ENCODE data around the gene MESD. TPM values are rescaled to one million over a fixed set of nuclear protein-coding genes. Genes with fewer than 3 reads are reported as not detected.
A peak's percentile ranks its signal among the peaks of the same experiment; 100 is the strongest.

The MESD gene
- total and polyA plus RNA-seq, 9 of the 15 experiments (the other 6 are each of a cell fraction or from before 2014, with no cell fraction given), result 11.3 to 39.7 (median 22.8) TPM

DNA sequence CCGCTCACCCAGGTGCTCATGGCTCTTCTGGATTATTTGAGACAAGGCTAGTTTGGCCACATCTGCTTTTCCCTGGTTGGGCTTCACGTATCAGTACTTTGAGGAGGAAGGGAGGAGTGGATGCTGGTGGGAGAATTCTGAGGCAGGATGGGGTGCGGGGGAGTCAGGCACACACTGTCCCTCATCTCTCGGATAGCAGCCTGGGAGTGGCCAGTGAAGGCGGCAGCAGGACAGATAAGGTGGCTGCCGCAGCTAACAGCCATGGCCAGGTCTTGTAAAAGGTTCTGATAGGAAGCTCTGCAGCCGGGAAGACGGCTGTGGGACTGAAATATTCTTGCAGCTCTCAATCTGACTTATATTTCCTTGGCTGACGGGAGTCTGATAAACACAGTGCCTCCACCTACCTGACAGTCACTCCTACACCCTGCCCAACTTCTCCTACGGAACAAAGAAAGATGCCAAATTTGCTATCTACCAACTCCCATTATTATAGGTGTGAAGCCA, 87.3 kb downstream of the MESD start (continued):
- TF ChIP-seq XRCC4 (IDR thresholded peaks at IDR 0.05; ENCODE audit: extremely low read depth, insufficient read depth, insufficient read length) (no peak), ATF6 (CRISPR knock-in tag; IDR thresholded peaks at IDR 0.05) (0 out of 2 replicates have a peak, but pooled peaks have one; percentile 34), PCBP1 (IDR thresholded peaks at IDR 0.05; ENCODE audit: low read depth, low read length, poor library complexity, severe bottlenecking) (no peak), TBL1XR1 (IDR thresholded peaks at IDR 0.05; ENCODE audit: low read length in 2 of 2) (peak; percentile 50 to 77; a peak in 1 of 4 replicates), SNIP1 (IDR thresholded peaks at IDR 0.05; ENCODE audit: low read depth) (no peak), ETV5 (CRISPR knock-in tag; IDR thresholded peaks at IDR 0.05; ENCODE audit: low read depth) (0 out of 2 replicates have a peak, but pooled peaks have one; percentile 21), NR2C1 (IDR thresholded peaks at IDR 0.05) (no peak), NR2C1 (tag; IDR thresholded peaks at IDR 0.05) (no peak), CHD1 (IDR thresholded peaks at IDR 0.05; ENCODE audit: low read length) (no peak), RUNX1 (IDR thresholded peaks at IDR 0.05; ENCODE audit: low read depth) (0 out of 2 replicates have a peak, but pooled peaks have one; percentile 55), ZFP30 (CRISPR knock-in tag; IDR thresholded peaks at IDR 0.05; ENCODE audit: borderline replicate concordance) (no peak), ZNF707 (CRISPR knock-in tag; conservative IDR thresholded peaks at IDR 0.05) (no peak), SMARCC2 (IDR thresholded peaks at IDR 0.05; ENCODE audit: low read depth) (no peak), SIRT6 (IDR thresholded peaks at IDR 0.05; ENCODE audit: low read depth, low read length) (no peak), HDAC8 (tag; IDR thresholded peaks at IDR 0.05) (no peak)
- TF ChIP-seq, protein P1, sequence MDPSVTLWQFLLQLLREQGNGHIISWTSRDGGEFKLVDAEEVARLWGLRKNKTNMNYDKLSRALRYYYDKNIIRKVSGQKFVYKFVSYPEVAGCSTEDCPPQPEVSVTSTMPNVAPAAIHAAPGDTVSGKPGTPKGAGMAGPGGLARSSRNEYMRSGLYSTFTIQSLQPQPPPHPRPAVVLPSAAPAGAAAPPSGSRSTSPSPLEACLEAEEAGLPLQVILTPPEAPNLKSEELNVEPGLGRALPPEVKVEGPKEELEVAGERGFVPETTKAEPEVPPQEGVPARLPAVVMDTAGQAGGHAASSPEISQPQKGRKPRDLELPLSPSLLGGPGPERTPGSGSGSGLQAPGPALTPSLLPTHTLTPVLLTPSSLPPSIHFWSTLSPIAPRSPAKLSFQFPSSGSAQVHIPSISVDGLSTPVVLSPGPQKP (CRISPR knock-in tag; IDR thresholded peaks at IDR 0.05), result no peak
- TF ChIP-seq, protein P2, sequence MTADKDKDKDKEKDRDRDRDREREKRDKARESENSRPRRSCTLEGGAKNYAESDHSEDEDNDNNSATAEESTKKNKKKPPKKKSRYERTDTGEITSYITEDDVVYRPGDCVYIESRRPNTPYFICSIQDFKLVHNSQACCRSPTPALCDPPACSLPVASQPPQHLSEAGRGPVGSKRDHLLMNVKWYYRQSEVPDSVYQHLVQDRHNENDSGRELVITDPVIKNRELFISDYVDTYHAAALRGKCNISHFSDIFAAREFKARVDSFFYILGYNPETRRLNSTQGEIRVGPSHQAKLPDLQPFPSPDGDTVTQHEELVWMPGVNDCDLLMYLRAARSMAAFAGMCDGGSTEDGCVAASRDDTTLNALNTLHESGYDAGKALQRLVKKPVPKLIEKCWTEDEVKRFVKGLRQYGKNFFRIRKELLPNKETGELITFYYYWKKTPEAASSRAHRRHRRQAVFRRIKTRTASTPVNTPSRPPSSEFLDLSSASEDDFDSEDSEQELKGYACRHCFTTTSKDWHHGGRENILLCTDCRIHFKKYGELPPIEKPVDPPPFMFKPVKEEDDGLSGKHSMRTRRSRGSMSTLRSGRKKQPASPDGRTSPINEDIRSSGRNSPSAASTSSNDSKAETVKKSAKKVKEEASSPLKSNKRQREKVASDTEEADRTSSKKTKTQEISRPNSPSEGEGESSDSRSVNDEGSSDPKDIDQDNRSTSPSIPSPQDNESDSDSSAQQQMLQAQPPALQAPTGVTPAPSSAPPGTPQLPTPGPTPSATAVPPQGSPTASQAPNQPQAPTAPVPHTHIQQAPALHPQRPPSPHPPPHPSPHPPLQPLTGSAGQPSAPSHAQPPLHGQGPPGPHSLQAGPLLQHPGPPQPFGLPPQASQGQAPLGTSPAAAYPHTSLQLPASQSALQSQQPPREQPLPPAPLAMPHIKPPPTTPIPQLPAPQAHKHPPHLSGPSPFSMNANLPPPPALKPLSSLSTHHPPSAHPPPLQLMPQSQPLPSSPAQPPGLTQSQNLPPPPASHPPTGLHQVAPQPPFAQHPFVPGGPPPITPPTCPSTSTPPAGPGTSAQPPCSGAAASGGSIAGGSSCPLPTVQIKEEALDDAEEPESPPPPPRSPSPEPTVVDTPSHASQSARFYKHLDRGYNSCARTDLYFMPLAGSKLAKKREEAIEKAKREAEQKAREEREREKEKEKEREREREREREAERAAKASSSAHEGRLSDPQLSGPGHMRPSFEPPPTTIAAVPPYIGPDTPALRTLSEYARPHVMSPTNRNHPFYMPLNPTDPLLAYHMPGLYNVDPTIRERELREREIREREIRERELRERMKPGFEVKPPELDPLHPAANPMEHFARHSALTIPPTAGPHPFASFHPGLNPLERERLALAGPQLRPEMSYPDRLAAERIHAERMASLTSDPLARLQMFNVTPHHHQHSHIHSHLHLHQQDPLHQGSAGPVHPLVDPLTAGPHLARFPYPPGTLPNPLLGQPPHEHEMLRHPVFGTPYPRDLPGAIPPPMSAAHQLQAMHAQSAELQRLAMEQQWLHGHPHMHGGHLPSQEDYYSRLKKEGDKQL (CRISPR knock-in tag; IDR thresholded peaks at IDR 0.05; ENCODE audit: borderline replicate concordance), result no peak
